Hepatocyte (in vitro differentiated cells): ENCODE data around the gene NACA. TPM values are rescaled to one million over a fixed set of nuclear protein-coding genes. Genes with fewer than 3 reads are reported as not detected.

ENCODE experiments used
- DNase-seq: peaks from one replicate; pipeline ENCODE4 v3.0.0-alpha.2; 2016; ENCODE audit warnings: low spot score
- H2AFZ ChIP-seq: fragments of 200-600 bp; sonication (generic); 2 replicates; pipeline ENCODE4 v1.6.0; 2016; ENCODE audit warnings: antibody characterized with exemption, mild to moderate bottlenecking
- H3K27ac ChIP-seq: fragments of 200-600 bp; sonication (generic); 2 replicates; pipeline ENCODE4 v1.5.1; 2016; ENCODE audit warnings: mild to moderate bottlenecking
- H3K27me3 ChIP-seq: fragments of 200-600 bp; sonication (generic); 2 replicates; pipeline ENCODE4 v1.6.1; 2016
- H3K36me3 ChIP-seq: fragments of 200-600 bp; sonication (generic); replicated peaks from 2 replicates; pipeline ENCODE4 v1.5.1; 2016; ENCODE audit warnings: low read depth; ENCODE audit not compliant: insufficient read depth
- H3K4me1 ChIP-seq: fragments of 200-600 bp; sonication (generic); 2 replicates; pipeline ENCODE4 v1.5.1; 2016; ENCODE audit warnings: mild to moderate bottlenecking, moderate library complexity; ENCODE audit not compliant: insufficient read depth
- H3K4me2 ChIP-seq: fragments of 200-600 bp; sonication (generic); 2 replicates; pipeline ENCODE4 v1.6.0; 2016
- H3K4me3 ChIP-seq: fragments of 200-600 bp; sonication (generic); 2 replicates; pipeline ENCODE4 v1.5.1; 2016; ENCODE audit warnings: mild to moderate bottlenecking
- H3K79me2 ChIP-seq: fragments of 200-600 bp; sonication (generic); 2 replicates; pipeline ENCODE4 v1.6.0; 2017; ENCODE audit warnings: mild to moderate bottlenecking
- H3K9me2 ChIP-seq: fragments of 200-600 bp; sonication (generic); replicated peaks from 2 replicates; pipeline ENCODE4 v1.6.0; 2017; ENCODE audit warnings: mild to moderate bottlenecking; ENCODE audit not compliant: insufficient read depth
- H3K9me3 ChIP-seq: fragments of 200-600 bp; sonication (generic); 2 replicates; pipeline ENCODE4 v1.5.1; 2016; ENCODE audit warnings: low read depth, mild to moderate bottlenecking
- H4K20me1 ChIP-seq: fragments of 200-600 bp; sonication (generic); 2 replicates; pipeline ENCODE4 v1.6.0; 2016; ENCODE audit warnings: mild to moderate bottlenecking; ENCODE audit not compliant: insufficient read depth, poor library complexity, severe bottlenecking
- CTCF ChIP-seq: fragments of 200-600 bp; sonication (generic); IDR thresholded peaks from 2 replicates; pipeline ENCODE4 v1.5.1; 2016; ENCODE audit warnings: antibody characterized with exemption, mild to moderate bottlenecking; ENCODE audit not compliant: poor library complexity
- EZH2 ChIP-seq: fragments of 200-600 bp; sonication (generic); IDR thresholded peaks from 2 replicates; pipeline ENCODE4 v1.6.1; 2016; ENCODE audit warnings: antibody characterized with exemption, mild to moderate bottlenecking, borderline replicate concordance
- EZH2phosphoT487 ChIP-seq: fragments of 200-600 bp; sonication (generic); IDR thresholded peaks from one replicate; pipeline ENCODE4 v1.6.1; 2018; ENCODE audit warnings: antibody characterized with exemption, mild to moderate bottlenecking, low read depth, moderate library complexity; ENCODE audit not compliant: unreplicated experiment, severe bottlenecking
- WGBS: methylation state at CpG from one replicate; pipeline ENCODE4 v1.1.6; 2016; ENCODE audit warnings: low lambda C conversion rate; ENCODE audit errors: missing lambda C conversion rate; 5-methylcytosine and 5-hydroxymethylcytosine counted together
- polyA plus RNA-seq: library from polyadenylated mRNA; unstranded; fragments of >200 nt; fragmentation: Nextera tagmentation; extraction: Ambion mirVana; gene quantifications from 2 replicates; pipeline ENCODE4 v1.2.1, GENCODE V29; 2016
- total RNA-seq: library from RNA; depleted of rRNA; stranded (reverse); fragments of >200 nt; gene quantifications from 2 replicates; pipeline ENCODE4 v1.2.3, GENCODE V29; 2014

The NACA gene
- total and polyA plus RNA-seq, 2 experiments from 2014 or later = 631 to 1,295 TPM

- TF ChIP-seq CTCF = no peak
- no peak for TF ChIP-seq EZH2phosphoT487
- no peak for TF ChIP-seq EZH2
- no peak for DNase-seq
- H3K4me1 ChIP-seq = peaks cover 15% of the 10 kb centered on the region
- no peak overlapping the region for H3K4me3 ChIP-seq
- H4K20me1 ChIP-seq = peaks cover 83% of the 10 kb centered on the region
- H3K79me2 ChIP-seq = peaks cover 74% of the 10 kb centered on the region
- no peak overlapping the region for H2AFZ ChIP-seq
- H3K9me2 ChIP-seq = no peaks in the 10 kb centered on the region
- no peaks in the 10 kb centered on the region for H3K36me3 ChIP-seq
- no peak overlapping the region for H3K27ac ChIP-seq
- no peak overlapping the region for H3K4me2 ChIP-seq
- no peaks in the 10 kb centered on the region for H3K27me3 ChIP-seq
- WGBS = 81% methylated on average over 2 of the region's 4 CpGs
- H3K9me3 ChIP-seq = no peaks in the 10 kb centered on the region
Measured at GRCh38 chr12:56716933-56717880, 7.9 kb downstream of the NACA start.

- Histone ChIP-seq H3K27ac (no peak overlapping the region), H3K79me2 (peaks cover 67% of the 10 kb centered on the region), H3K9me3 (no peaks in the 10 kb centered on the region), H4K20me1 (peaks cover 76% of the 10 kb centered on the region), H3K4me1 (peaks cover 8% of the 10 kb centered on the region), H3K27me3 (no peaks in the 10 kb centered on the region), H3K4me2 (no peak overlapping the region), H3K4me3 (no peak overlapping the region), H3K9me2 (no peaks in the 10 kb centered on the region), H3K36me3 (no peaks in the 10 kb centered on the region), H2AFZ (no peak overlapping the region)
- WGBS = 78% methylated on average over 1 of the region's 1 CpG
- TF ChIP-seq EZH2phosphoT487 (no peak), EZH2 (no peak), CTCF (no peak)
- no peak for DNase-seq
Measured at GRCh38 chr12:56716458-56716857, 8.6 kb downstream of the NACA start.

- H2AFZ ChIP-seq = no peak overlapping the region
- H3K9me2 ChIP-seq = no peaks in the 10 kb centered on the region
- no peak for DNase-seq
- 91% methylated on average over 8 of the region's 8 CpGs for WGBS
- H3K4me2 ChIP-seq = no peak overlapping the region
- peaks cover 69% of the 10 kb centered on the region for H4K20me1 ChIP-seq
- no peak overlapping the region for H3K4me3 ChIP-seq
- H3K4me1 ChIP-seq = peaks cover 4% of the 10 kb centered on the region
- peaks cover 60% of the 10 kb centered on the region for H3K79me2 ChIP-seq
- TF ChIP-seq EZH2 (no peak), CTCF (no peak), EZH2phosphoT487 (no peak)
- H3K27ac ChIP-seq = no peak overlapping the region
- H3K36me3 ChIP-seq = no peaks in the 10 kb centered on the region
- no peaks in the 10 kb centered on the region for H3K9me3 ChIP-seq
- no peaks in the 10 kb centered on the region for H3K27me3 ChIP-seq
Measured at GRCh38 chr12:56715798-56716197, 9.3 kb downstream of the NACA start.
